IMR-90 (cell line): Measurements from ENCODE around the gene UNC5A. TPM values are rescaled to one million over a fixed set of nuclear protein-coding genes. Genes with fewer than 3 reads are reported as not detected.

Source experiments
- ATAC-seq: fragments of 200-7000 bp; cut with Tn5 transposase; 2 replicates; pipeline ENCODE4 v1.9.1; 2020; ENCODE audit warnings: low read depth, mild to moderate bottlenecking, moderate library complexity
- BruUV-seq: library from RNA; stranded (reverse); fragments of 400-500 nt; replicated peaks from 2 replicates; lab custom pipeline; 2021; lab: Mats Ljungman, UMichigan
- CTCF ChIA-PET: fragments of 300-600 bp; formaldehyde crosslinking; extraction: SDS; loops from one replicate; lab custom pipeline; 2021; ENCODE audit warnings: antibody characterized with exemption; lab: Yijun Ruan, JAX
- POLR2A ChIA-PET: fragments of 300-600 bp; sonication (Branson Sonifier 250); formaldehyde crosslinking; loops from one replicate; lab custom pipeline; 2022; ENCODE audit warnings: antibody characterized with exemption; ENCODE audit not compliant: unreplicated experiment; lab: Charles Lee
- DNase-seq: peaks from one replicate; pipeline ENCODE4 v3.0.0; 2013
- H2AFZ ChIP-seq: replicated peaks from 2 replicates; pipeline ENCODE3; 2013; ENCODE audit warnings: low read length, mild to moderate bottlenecking; ENCODE audit not compliant: poor library complexity
- H2AK5ac ChIP-seq: 2 replicates; pipeline ENCODE4 v1.6.1; 2013; ENCODE audit warnings: low read depth, low read length, inconsistent platforms
- H2AK9ac ChIP-seq: replicated peaks from 2 replicates; pipeline ENCODE3; 2013; ENCODE audit warnings: mild to moderate bottlenecking, low read depth, low read length, moderate library complexity; ENCODE audit not compliant: poor library complexity
- H2BK120ac ChIP-seq: 2 replicates; pipeline ENCODE4 v1.6.1; 2013; ENCODE audit warnings: low read depth, low read length, inconsistent platforms
- H2BK15ac ChIP-seq: 3 replicates; pipeline ENCODE4 v1.6.1; 2013; ENCODE audit warnings: low read depth, low read length, inconsistent platforms
- H2BK20ac ChIP-seq: 2 replicates; pipeline ENCODE4 v1.6.1; 2013; ENCODE audit warnings: low read depth, mild to moderate bottlenecking, inconsistent platforms, low read length, moderate library complexity
- H2BK5ac ChIP-seq: 2 replicates; pipeline ENCODE4 v1.6.1; 2013; ENCODE audit warnings: mild to moderate bottlenecking, low read depth, low read length, inconsistent platforms; ENCODE audit not compliant: poor library complexity, severe bottlenecking
- H3K14ac ChIP-seq: replicated peaks from 2 replicates; pipeline ENCODE4 v1.6.1; 2013; ENCODE audit warnings: low read depth, low read length, inconsistent platforms
- H3K18ac ChIP-seq: 2 replicates; pipeline ENCODE4 v1.6.1; 2013; ENCODE audit warnings: low read depth, low read length, control low read depth
- H3K23ac ChIP-seq: 2 replicates; pipeline ENCODE4 v1.6.1; 2013; ENCODE audit warnings: low read depth, low read length, inconsistent platforms
- H3K27ac ChIP-seq: 2 replicates; pipeline ENCODE4 v1.5.1; 2013; ENCODE audit warnings: mild to moderate bottlenecking, control low read depth, low read length; ENCODE audit not compliant: insufficient read depth
- H3K27me3 ChIP-seq: 2 replicates; pipeline ENCODE4 v1.6.1; 2013; ENCODE audit warnings: low read length; ENCODE audit not compliant: control insufficient read depth, insufficient read depth
- H3K36me3 ChIP-seq: 2 replicates; pipeline ENCODE4 v1.6.1; 2013; ENCODE audit warnings: low read length, mixed read lengths; ENCODE audit not compliant: control insufficient read depth, insufficient read depth
- H3K4ac ChIP-seq: 2 replicates; pipeline ENCODE4 v1.6.1; 2013; ENCODE audit warnings: low read depth, low read length, inconsistent platforms
- H3K4me1 ChIP-seq: 2 replicates; pipeline ENCODE4 v1.6.1; 2013; ENCODE audit warnings: low read length, mixed read lengths; ENCODE audit not compliant: control insufficient read depth, insufficient read depth
- H3K4me2 ChIP-seq: 2 replicates; pipeline ENCODE4 v1.6.1; 2013; ENCODE audit warnings: low read depth, mild to moderate bottlenecking, control low read depth, low read length, moderate library complexity
- H3K4me3 ChIP-seq: 2 replicates; pipeline ENCODE4 v1.5.1; 2013; ENCODE audit warnings: low read depth, mild to moderate bottlenecking, control low read depth, low read length, moderate library complexity; ENCODE audit not compliant: insufficient read depth
- H3K56ac ChIP-seq: 2 replicates; pipeline ENCODE4 v1.6.1; 2013; ENCODE audit warnings: low read length, inconsistent platforms; ENCODE audit not compliant: insufficient read depth; ENCODE audit errors: extremely low read depth
- H3K79me1 ChIP-seq, 2 experiments: 2 replicates each; pipeline ENCODE4 v1.6.1; 2013; ENCODE audit warnings: low read length in 2 of 2, inconsistent platforms in 1 of 2, low read depth in 1 of 2
- H3K9ac ChIP-seq: 2 replicates; pipeline ENCODE4 v1.6.1; 2013; ENCODE audit warnings: low read depth, low read length, control low read depth
- H3K9me1 ChIP-seq: 2 replicates; pipeline ENCODE4 v1.6.1; 2013; ENCODE audit warnings: low read length, inconsistent platforms; ENCODE audit not compliant: insufficient read depth
- H3K9me3 ChIP-seq: 2 replicates; pipeline ENCODE4 v1.6.1; 2013; ENCODE audit warnings: low read length; ENCODE audit not compliant: control insufficient read depth, insufficient read depth
- H4K20me1 ChIP-seq: 2 replicates; pipeline ENCODE4 v1.6.1; 2013; ENCODE audit warnings: low read length, inconsistent platforms; ENCODE audit not compliant: insufficient read depth
- H4K5ac ChIP-seq: 2 replicates; pipeline ENCODE4 v1.6.1; 2013; ENCODE audit warnings: mild to moderate bottlenecking, low read depth, low read length, control low read depth
- H4K8ac ChIP-seq, 2 experiments: 2 replicates each; pipeline ENCODE4 v1.6.1; 2013; ENCODE audit warnings: low read depth in 2 of 2, low read length in 2 of 2, control low read depth in 1 of 2, inconsistent platforms in 1 of 2
- H4K91ac ChIP-seq: 2 replicates; pipeline ENCODE4 v1.6.1; 2013; ENCODE audit warnings: low read depth, low read length, inconsistent platforms; ENCODE audit not compliant: insufficient read depth
- CEBPB ChIP-seq: IDR thresholded peaks from 2 replicates; pipeline ENCODE4 v1.6.1; 2012; ENCODE audit warnings: low read depth, low read length, improper control_type of control experiment
- MAZ ChIP-seq: IDR thresholded peaks from 2 replicates; pipeline ENCODE4 v1.6.1; 2012; ENCODE audit warnings: low read depth, mild to moderate bottlenecking, low read length, improper control_type of control experiment, moderate library complexity, borderline replicate concordance
- MXI1 ChIP-seq: IDR thresholded peaks from 2 replicates; pipeline ENCODE4 v1.6.1; 2012; ENCODE audit warnings: low read depth, mild to moderate bottlenecking, low read length, moderate library complexity, borderline replicate concordance
- RFX5 ChIP-seq: IDR thresholded peaks from 2 replicates; pipeline ENCODE4 v1.8.0; 2012; ENCODE audit warnings: low read depth, mild to moderate bottlenecking, low read length, moderate library complexity
- WGBS, 2 experiments: methylation state at CpG; one replicate each; pipeline versions ENCODE4 v1.1.5 to v1.1.7; 2013; ENCODE audit warnings: missing lambda C conversion rate in 2 of 2; ENCODE audit not compliant: insufficient read length in 1 of 2; ENCODE audit errors: extremely low coverage in 2 of 2; 5-methylcytosine and 5-hydroxymethylcytosine counted together
- dilution Hi-C: fragments of 300-500 bp; cut with HindIII; formaldehyde crosslinking; loops from one replicate; pipeline ENCODE4 v1.14.3; 2018; ENCODE audit warnings: low sequenced_read_pairs; ENCODE audit not compliant: unreplicated experiment
- in situ Hi-C: fragments of 300-500 bp; cut with MboI; formaldehyde crosslinking; loops from 3 replicates; pipeline ENCODE4 v1.14.3; 2019; ENCODE audit warnings: low sequenced_read_pairs, inconsistent platforms, mixed read lengths
- intact Hi-C: fragments of 100-400 bp; cut with micrococcal nuclease; formaldehyde crosslinking; loops from 2 replicates; pipeline ENCODE4 v1.10.0; 2022
- polyA plus RNA-seq, 3 experiments: library from polyadenylated mRNA; depleted of rRNA; stranded (reverse); fragments of >200 nt; gene quantifications; 2 replicates each; pipeline ENCODE4 v1.2.3, GENCODE V29; 2012; ENCODE audit warnings: low replicate concordance in 1 of 3
- total RNA-seq: library from RNA; depleted of rRNA; stranded (reverse); fragments of >200 nt; gene quantifications from 2 replicates; pipeline ENCODE4 v1.2.3, GENCODE V29; 2012
- TF ChIP-seq, protein P1 (sequence below): conservative IDR thresholded peaks from 2 replicates; pipeline ENCODE4 v1.5.1; 2012; ENCODE audit warnings: mild to moderate bottlenecking, low read depth, low read length, improper control_type of control experiment

The UNC5A gene
- total and polyA plus RNA-seq, 2 of the 4 experiments (the other 2 are of a cell fraction), result not detected

DNA sequence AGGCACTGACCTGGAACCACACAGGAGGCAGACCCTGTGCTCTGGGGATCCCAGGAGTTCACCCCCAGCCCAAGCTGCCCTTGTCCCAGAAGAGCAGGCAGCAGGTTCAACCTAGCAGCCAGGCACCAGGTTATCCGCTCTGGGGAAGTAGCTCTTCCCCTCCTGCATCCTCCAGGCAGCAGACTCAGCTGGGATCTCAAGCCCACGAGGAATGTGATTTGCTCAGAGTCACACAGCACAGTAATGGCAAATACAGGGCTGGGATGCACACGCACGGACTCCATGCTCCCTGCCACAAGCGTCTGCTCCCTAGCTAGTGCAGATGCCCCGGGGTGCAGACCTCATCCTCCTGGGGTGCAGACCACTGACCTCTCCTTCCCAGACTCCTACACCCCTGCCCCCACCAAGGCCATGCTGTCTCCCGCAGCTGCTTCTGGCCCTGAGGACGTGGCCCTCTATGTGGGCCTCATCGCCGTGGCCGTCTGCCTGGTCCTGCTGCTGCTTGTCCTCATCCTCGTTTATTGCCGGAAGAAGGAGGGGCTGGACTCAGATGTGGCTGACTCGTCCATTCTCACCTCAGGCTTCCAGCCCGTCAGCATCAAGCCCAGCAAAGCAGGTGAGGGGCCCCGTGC is 63.3 kb downstream of the UNC5A start:
- H2AK5ac ChIP-seq, result no peak overlapping the region
- no peak overlapping the region for H3K18ac ChIP-seq
- no peak overlapping the region for H2BK120ac ChIP-seq
- dilution Hi-C loops, result no loop called here
- no peaks in the 10 kb centered on the region for H3K4me1 ChIP-seq
- H2AK9ac ChIP-seq, result no peak overlapping the region
- no TSS peak for BruUV-seq
- CTCF ChIA-PET, result no interaction called here
- no peak overlapping the region for H3K4ac ChIP-seq
- no peak overlapping the region for H4K8ac ChIP-seq
- H3K4me3 ChIP-seq, result no peak overlapping the region
- no peaks in the 10 kb centered on the region for H3K36me3 ChIP-seq
- DNase-seq (no peak), ATAC-seq (no peak)
- TF ChIP-seq MAZ, result no peak
- TF ChIP-seq RFX5, result no peak
- TF ChIP-seq MXI1, result no peak
- TF ChIP-seq CEBPB, result no peak
- TF ChIP-seq, protein P1, sequence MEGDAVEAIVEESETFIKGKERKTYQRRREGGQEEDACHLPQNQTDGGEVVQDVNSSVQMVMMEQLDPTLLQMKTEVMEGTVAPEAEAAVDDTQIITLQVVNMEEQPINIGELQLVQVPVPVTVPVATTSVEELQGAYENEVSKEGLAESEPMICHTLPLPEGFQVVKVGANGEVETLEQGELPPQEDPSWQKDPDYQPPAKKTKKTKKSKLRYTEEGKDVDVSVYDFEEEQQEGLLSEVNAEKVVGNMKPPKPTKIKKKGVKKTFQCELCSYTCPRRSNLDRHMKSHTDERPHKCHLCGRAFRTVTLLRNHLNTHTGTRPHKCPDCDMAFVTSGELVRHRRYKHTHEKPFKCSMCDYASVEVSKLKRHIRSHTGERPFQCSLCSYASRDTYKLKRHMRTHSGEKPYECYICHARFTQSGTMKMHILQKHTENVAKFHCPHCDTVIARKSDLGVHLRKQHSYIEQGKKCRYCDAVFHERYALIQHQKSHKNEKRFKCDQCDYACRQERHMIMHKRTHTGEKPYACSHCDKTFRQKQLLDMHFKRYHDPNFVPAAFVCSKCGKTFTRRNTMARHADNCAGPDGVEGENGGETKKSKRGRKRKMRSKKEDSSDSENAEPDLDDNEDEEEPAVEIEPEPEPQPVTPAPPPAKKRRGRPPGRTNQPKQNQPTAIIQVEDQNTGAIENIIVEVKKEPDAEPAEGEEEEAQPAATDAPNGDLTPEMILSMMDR, result no peak
- H3K27ac ChIP-seq, result no peak overlapping the region
- H3K79me1 ChIP-seq, result no peaks in the 10 kb centered on the region
- H2BK15ac ChIP-seq, result no peak overlapping the region
- H3K9ac ChIP-seq, result no peak overlapping the region
- H4K5ac ChIP-seq, result no peak overlapping the region
- no peak overlapping the region for H2BK20ac ChIP-seq
- no peak overlapping the region for H3K4me2 ChIP-seq
- no peak overlapping the region for H2BK5ac ChIP-seq
- in situ Hi-C loops, result no loop called here
- H4K20me1 ChIP-seq, result no peaks in the 10 kb centered on the region
- H4K91ac ChIP-seq, result no peak overlapping the region
- H3K9me3 ChIP-seq, result no peaks in the 10 kb centered on the region
- H3K56ac ChIP-seq, result no peak overlapping the region
- peaks cover 51% of the 10 kb centered on the region for H3K27me3 ChIP-seq
- intact Hi-C loops, result no loop called here
- H3K23ac ChIP-seq, result no peak overlapping the region
- H2AFZ ChIP-seq, result no peak overlapping the region
- POLR2A ChIA-PET, result no interaction called here
- 31% methylated on average over 8 of the region's 16 CpGs; no CpG with 5 or more reads in 1 of the 2 experiments for WGBS, 2 experiments
- no peak overlapping the region for H3K14ac ChIP-seq
- H3K9me1 ChIP-seq, result no peaks in the 10 kb centered on the region
